Endothelial cell of umbilical vein (primary cell): ENCODE measurements around the gene FXR1.

Experiments
- EZH2 ChIP-seq: IDR thresholded peaks from 2 replicates; pipeline ENCODE4 v1.6.1; 2012; ENCODE audit warnings: borderline replicate concordance, low read depth, mild to moderate bottlenecking, moderate library complexity, low read length, inconsistent platforms; ENCODE audit not compliant: severe bottlenecking
- GATA2 ChIP-seq: IDR thresholded peaks from 2 replicates; pipeline ENCODE4 v1.7.0; 2011; ENCODE audit warnings: low read depth, mild to moderate bottlenecking, moderate library complexity, mixed read lengths, low read length; ENCODE audit not compliant: insufficient read length, insufficient read depth
- JUN ChIP-seq: IDR thresholded peaks from 2 replicates; pipeline ENCODE4 v1.6.1; 2011; ENCODE audit warnings: borderline replicate concordance, low read depth; ENCODE audit not compliant: insufficient read length, insufficient read depth
- MYC ChIP-seq: IDR thresholded peaks from one replicate; pipeline ENCODE4 v1.6.1; 2011; ENCODE audit warnings: mild to moderate bottlenecking, low read depth, low read length
- POLR2A ChIP-seq: IDR thresholded peaks from 2 replicates; pipeline ENCODE4 v1.6.1; 2012; ENCODE audit warnings: low read depth, mild to moderate bottlenecking, control low read depth, low read length
- POLR2AphosphoS5 ChIP-seq: IDR thresholded peaks from 2 replicates; pipeline ENCODE4 v1.6.1; 2012; ENCODE audit warnings: low read depth, mild to moderate bottlenecking, control low read depth, low read length, moderate library complexity; ENCODE audit not compliant: insufficient read depth
- TF ChIP-seq, protein P1 (sequence below), 2 donors: IDR thresholded peaks; 1 replicate in 1 of 2; 2 replicates in 1 of 2; pipeline ENCODE4 v1.5.1; 2011; ENCODE audit warnings: low read length in 2 of 2, mild to moderate bottlenecking in 2 of 2, moderate library complexity in 2 of 2, control low read depth in 1 of 2, inconsistent platforms in 1 of 2, low read depth in 1 of 2; ENCODE audit not compliant: insufficient read depth in 1 of 2; ENCODE audit errors: extremely low read depth in 1 of 2
- TF ChIP-seq, protein P2 (sequence below): IDR thresholded peaks from 2 replicates; pipeline ENCODE4 v1.6.1; 2011; ENCODE audit not compliant: insufficient read depth, insufficient read length

DNA sequence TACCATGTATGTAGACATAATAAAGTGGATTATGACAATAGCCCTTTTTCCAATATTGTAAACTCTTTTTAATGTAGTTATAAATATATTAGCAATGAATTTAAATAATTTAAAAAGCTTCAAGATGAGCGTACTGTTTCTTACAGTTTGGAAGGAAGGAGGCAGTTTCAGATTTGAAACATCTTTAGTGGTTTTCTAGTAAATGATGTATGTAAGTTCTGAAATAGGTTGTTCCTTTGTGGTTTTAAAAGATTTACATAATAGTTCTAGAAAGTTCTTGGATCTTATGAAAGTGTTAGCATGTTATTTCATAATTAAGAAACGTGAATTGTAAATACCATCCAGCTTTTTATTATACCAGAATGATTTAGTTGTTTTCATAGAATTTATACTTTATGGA lies 61.1 kb downstream of the FXR1 start:
- TF ChIP-seq, protein P1, sequence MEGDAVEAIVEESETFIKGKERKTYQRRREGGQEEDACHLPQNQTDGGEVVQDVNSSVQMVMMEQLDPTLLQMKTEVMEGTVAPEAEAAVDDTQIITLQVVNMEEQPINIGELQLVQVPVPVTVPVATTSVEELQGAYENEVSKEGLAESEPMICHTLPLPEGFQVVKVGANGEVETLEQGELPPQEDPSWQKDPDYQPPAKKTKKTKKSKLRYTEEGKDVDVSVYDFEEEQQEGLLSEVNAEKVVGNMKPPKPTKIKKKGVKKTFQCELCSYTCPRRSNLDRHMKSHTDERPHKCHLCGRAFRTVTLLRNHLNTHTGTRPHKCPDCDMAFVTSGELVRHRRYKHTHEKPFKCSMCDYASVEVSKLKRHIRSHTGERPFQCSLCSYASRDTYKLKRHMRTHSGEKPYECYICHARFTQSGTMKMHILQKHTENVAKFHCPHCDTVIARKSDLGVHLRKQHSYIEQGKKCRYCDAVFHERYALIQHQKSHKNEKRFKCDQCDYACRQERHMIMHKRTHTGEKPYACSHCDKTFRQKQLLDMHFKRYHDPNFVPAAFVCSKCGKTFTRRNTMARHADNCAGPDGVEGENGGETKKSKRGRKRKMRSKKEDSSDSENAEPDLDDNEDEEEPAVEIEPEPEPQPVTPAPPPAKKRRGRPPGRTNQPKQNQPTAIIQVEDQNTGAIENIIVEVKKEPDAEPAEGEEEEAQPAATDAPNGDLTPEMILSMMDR (IDR thresholded peaks at IDR 0.05; ENCODE audit: extremely low read depth in 1 of 2, insufficient read depth in 1 of 2, low read depth in 1 of 2, low read length in 2 of 2) = no peak
- TF ChIP-seq MYC (no peak), POLR2A (no peak), POLR2AphosphoS5 (no peak), EZH2 (no peak), JUN (no peak), GATA2 (no peak)
- TF ChIP-seq, protein P2, sequence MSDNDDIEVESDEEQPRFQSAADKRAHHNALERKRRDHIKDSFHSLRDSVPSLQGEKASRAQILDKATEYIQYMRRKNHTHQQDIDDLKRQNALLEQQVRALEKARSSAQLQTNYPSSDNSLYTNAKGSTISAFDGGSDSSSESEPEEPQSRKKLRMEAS = no peak
